GM13977 (cell line): ENCODE data around the gene LHX3.
"Not testable (repeated sequence)": the region's sequence is repeated elsewhere in the genome, so short reads cannot be mapped to it uniquely, and the experiment has no call there.

Source experiments
- DNase-seq: peaks from one replicate; pipeline ENCODE4 v3.0.0; 2012; ENCODE audit warnings: low spot score
- in situ Hi-C: fragments of 300-500 bp; cut with MboI; formaldehyde crosslinking; loops from one replicate; pipeline ENCODE4 v1.12.0; 2022; ENCODE audit warnings: low sequenced_read_pairs, low pct_unique_long_range_greater_than_20kb, mixed read lengths, inconsistent platforms; ENCODE audit not compliant: unreplicated experiment
- TF ChIP-seq, protein P1 (sequence below): IDR thresholded peaks from 2 replicates; pipeline ENCODE4 v1.5.1; 2012; ENCODE audit warnings: mild to moderate bottlenecking, control low read depth; ENCODE audit not compliant: insufficient read depth; ENCODE audit errors: extremely low read depth, missing control alignments

The LHX3 gene

GRCh38 chr9:136241542-136241941 lies 36.6 kb upstream of the LHX3 start:
- TF ChIP-seq, protein P1, sequence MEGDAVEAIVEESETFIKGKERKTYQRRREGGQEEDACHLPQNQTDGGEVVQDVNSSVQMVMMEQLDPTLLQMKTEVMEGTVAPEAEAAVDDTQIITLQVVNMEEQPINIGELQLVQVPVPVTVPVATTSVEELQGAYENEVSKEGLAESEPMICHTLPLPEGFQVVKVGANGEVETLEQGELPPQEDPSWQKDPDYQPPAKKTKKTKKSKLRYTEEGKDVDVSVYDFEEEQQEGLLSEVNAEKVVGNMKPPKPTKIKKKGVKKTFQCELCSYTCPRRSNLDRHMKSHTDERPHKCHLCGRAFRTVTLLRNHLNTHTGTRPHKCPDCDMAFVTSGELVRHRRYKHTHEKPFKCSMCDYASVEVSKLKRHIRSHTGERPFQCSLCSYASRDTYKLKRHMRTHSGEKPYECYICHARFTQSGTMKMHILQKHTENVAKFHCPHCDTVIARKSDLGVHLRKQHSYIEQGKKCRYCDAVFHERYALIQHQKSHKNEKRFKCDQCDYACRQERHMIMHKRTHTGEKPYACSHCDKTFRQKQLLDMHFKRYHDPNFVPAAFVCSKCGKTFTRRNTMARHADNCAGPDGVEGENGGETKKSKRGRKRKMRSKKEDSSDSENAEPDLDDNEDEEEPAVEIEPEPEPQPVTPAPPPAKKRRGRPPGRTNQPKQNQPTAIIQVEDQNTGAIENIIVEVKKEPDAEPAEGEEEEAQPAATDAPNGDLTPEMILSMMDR = no peak
- in situ Hi-C loops = no loop called here
- no peak for DNase-seq

- in situ Hi-C loops = no loop called here
- TF ChIP-seq, protein P1 = no peak
- no peak for DNase-seq
These were observed 36.0 kb upstream of the LHX3 start for GRCh38 chr9:136240941-136241340.

GRCh38 chr9:136239983-136240330 lies 35.0 kb upstream of the LHX3 start:
- TF ChIP-seq, protein P1 = no peak
- DNase-seq = no peak
- in situ Hi-C loops = no loop called here

GRCh38 chr9:136239135-136239982 lies 34.4 kb upstream of the LHX3 start:
- TF ChIP-seq, protein P1 = no peak
- in situ Hi-C loops = no loop called here
- DNase-seq = no peak

DNA sequence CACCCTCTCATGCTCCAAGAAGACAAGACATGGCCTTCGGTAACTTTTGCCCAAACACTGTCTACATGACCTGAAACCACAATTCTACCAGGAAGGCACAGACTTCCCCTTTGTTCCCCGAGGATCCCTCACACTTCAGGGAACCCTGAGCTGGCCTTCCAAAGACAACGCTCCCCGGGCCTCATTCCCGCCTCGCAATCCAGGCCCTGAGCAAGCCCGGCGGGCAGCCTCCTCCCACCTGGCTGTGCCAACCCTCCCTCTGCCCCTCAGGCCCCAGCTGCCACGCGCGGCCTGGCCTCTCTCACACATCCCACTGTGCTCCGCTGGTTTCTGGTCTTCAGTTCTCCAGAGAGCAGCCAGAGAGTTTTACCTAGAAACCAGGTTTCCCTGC lies 33.4 kb upstream of the LHX3 start:
- DNase-seq = no peak
- TF ChIP-seq, protein P1 = no peak
- in situ Hi-C loops = no loop called here

- in situ Hi-C loops = no loop called here
- TF ChIP-seq, protein P1 = no peak
- DNase-seq = no peak
These were observed 32.8 kb upstream of the LHX3 start for GRCh38 chr9:136237486-136238341.

GRCh38 chr9:136236471-136237410 lies 31.8 kb upstream of the LHX3 start:
- in situ Hi-C loops, DNase-seq: not testable (repeated sequence)
